H9 (cell line): Measurements from ENCODE around the gene PNMA1. TPM values are rescaled to one million over a fixed set of nuclear protein-coding genes. Genes with fewer than 3 reads are reported as not detected.

ENCODE experiments used
- DNase-seq: peaks from one replicate; pipeline ENCODE4 v3.0.0-alpha.2; 2017
- H2AFZ ChIP-seq: one replicate; pipeline ENCODE4 v1.6.1; 2013; ENCODE audit warnings: mild to moderate bottlenecking, low read length, control low read depth, moderate library complexity
- H2AK5ac ChIP-seq: 2 replicates; pipeline ENCODE4 v1.6.1; 2013; ENCODE audit warnings: low read length, control low read depth, mixed read lengths; ENCODE audit not compliant: insufficient read length
- H2BK120ac ChIP-seq: one replicate; pipeline ENCODE4 v1.6.1; 2013; ENCODE audit warnings: low read depth, mild to moderate bottlenecking, low read length, control low read depth, inconsistent platforms; ENCODE audit not compliant: poor library complexity, severe bottlenecking
- H2BK12ac ChIP-seq: 2 replicates; pipeline ENCODE4 v1.6.1; 2013; ENCODE audit warnings: low read length, control low read depth, mixed read lengths, low read depth; ENCODE audit not compliant: insufficient read length
- H2BK15ac ChIP-seq: 2 replicates; pipeline ENCODE4 v1.6.1; 2013; ENCODE audit warnings: low read depth, low read length, control low read depth
- H2BK20ac ChIP-seq: one replicate; pipeline ENCODE4 v1.6.1; 2013; ENCODE audit warnings: low read depth, mild to moderate bottlenecking, low read length, control low read depth, inconsistent platforms; ENCODE audit not compliant: poor library complexity, severe bottlenecking
- H2BK5ac ChIP-seq: 2 replicates; pipeline ENCODE4 v1.6.1; 2013; ENCODE audit warnings: low read length, control low read depth, mixed read lengths; ENCODE audit not compliant: insufficient read length
- H3K14ac ChIP-seq: 2 replicates; pipeline ENCODE4 v1.6.1; 2013; ENCODE audit warnings: low read length, control low read depth; ENCODE audit not compliant: insufficient read depth
- H3K18ac ChIP-seq: 2 replicates; pipeline ENCODE4 v1.6.1; 2013; ENCODE audit warnings: low read depth, mild to moderate bottlenecking, mixed read lengths, low read length, control low read depth; ENCODE audit not compliant: insufficient read length
- H3K23ac ChIP-seq: 2 replicates; pipeline ENCODE4 v1.6.1; 2013; ENCODE audit warnings: low read length, control low read depth, mixed read lengths, low read depth; ENCODE audit not compliant: insufficient read length
- H3K23me2 ChIP-seq: 2 replicates; pipeline ENCODE4 v1.6.1; 2013; ENCODE audit warnings: low read depth, mild to moderate bottlenecking, mixed read lengths, low read length, control low read depth; ENCODE audit not compliant: insufficient read length, poor library complexity, severe bottlenecking
- H3K27ac ChIP-seq: 2 replicates; pipeline ENCODE4 v1.5.1; 2013; ENCODE audit warnings: low read length, control low read depth, mixed read lengths, low read depth; ENCODE audit not compliant: insufficient read length
- H3K27me3 ChIP-seq: 2 replicates; pipeline ENCODE4 v1.6.1; 2013; ENCODE audit warnings: low read length, control low read depth, inconsistent platforms; ENCODE audit not compliant: insufficient read depth
- H3K4ac ChIP-seq: 2 replicates; pipeline ENCODE4 v1.6.1; 2013; ENCODE audit warnings: low read depth, mild to moderate bottlenecking, control low read depth, inconsistent platforms, low read length, moderate library complexity
- H3K4me1 ChIP-seq: 2 replicates; pipeline ENCODE4 v1.6.1; 2013; ENCODE audit warnings: low read length, control low read depth, inconsistent platforms; ENCODE audit not compliant: insufficient read depth
- H3K4me2 ChIP-seq: 2 replicates; pipeline ENCODE4 v1.6.1; 2013; ENCODE audit warnings: low read length, control low read depth, mixed read lengths; ENCODE audit not compliant: insufficient read length, insufficient read depth
- H3K56ac ChIP-seq: 2 replicates; pipeline ENCODE4 v1.6.1; 2013; ENCODE audit warnings: low read depth, mild to moderate bottlenecking, mixed read lengths, low read length, control low read depth; ENCODE audit not compliant: insufficient read length
- H3K79me1 ChIP-seq: 2 replicates; pipeline ENCODE4 v1.6.1; 2013; ENCODE audit warnings: low read depth, mild to moderate bottlenecking, moderate library complexity, low read length, control low read depth, inconsistent platforms; ENCODE audit not compliant: insufficient read depth, poor library complexity, severe bottlenecking
- H3K79me2 ChIP-seq: 2 replicates; pipeline ENCODE4 v1.6.1; 2013; ENCODE audit warnings: low read length, control low read depth, inconsistent platforms; ENCODE audit not compliant: insufficient read depth
- H3K9ac ChIP-seq: 2 replicates; pipeline ENCODE4 v1.6.1; 2013; ENCODE audit warnings: low read length, control low read depth, mixed read lengths; ENCODE audit not compliant: insufficient read length; ENCODE audit errors: extremely low read depth
- H3K9me3 ChIP-seq: one replicate; pipeline ENCODE4 v1.6.1; 2013; ENCODE audit warnings: low read depth, low read length, inconsistent platforms; ENCODE audit not compliant: control insufficient read depth
- H3T11ph ChIP-seq: one replicate; pipeline ENCODE4 v1.6.1; 2013; ENCODE audit warnings: mild to moderate bottlenecking, low read length, control low read depth, inconsistent platforms
- H4K20me1 ChIP-seq: one replicate; pipeline ENCODE4 v1.6.1; 2013; ENCODE audit not compliant: control insufficient read depth, insufficient read length, insufficient read depth
- H4K5ac ChIP-seq: 2 replicates; pipeline ENCODE4 v1.6.1; 2013; ENCODE audit warnings: low read depth, mild to moderate bottlenecking, mixed read lengths, low read length, control low read depth; ENCODE audit not compliant: insufficient read length
- H4K8ac ChIP-seq: replicated peaks from 2 replicates; pipeline ENCODE4 v1.6.1; 2013; ENCODE audit warnings: low read length, control low read depth, mixed read lengths, low read depth; ENCODE audit not compliant: insufficient read length
- H4K91ac ChIP-seq: 2 replicates; pipeline ENCODE4 v1.6.1; 2013; ENCODE audit warnings: low read depth, mild to moderate bottlenecking, moderate library complexity, mixed read lengths, low read length, control low read depth; ENCODE audit not compliant: insufficient read length
- H3K27ac Mint-ChIP-seq, 3 experiments: 2 replicates in 2 of 3; 3 replicates in 1 of 3; pipeline ENCODE4 v1.8.0; 2020 to 2021; ENCODE audit warnings: mixed read lengths in 3 of 3, mild to moderate bottlenecking in 1 of 3, moderate library complexity in 1 of 3
- H3K27me3 Mint-ChIP-seq: 2 replicates; pipeline ENCODE4 v1.8.0; 2021; ENCODE audit warnings: low read depth, mild to moderate bottlenecking, moderate library complexity, mixed read lengths
- H3K36me3 Mint-ChIP-seq, 3 experiments: 2 replicates in 2 of 3; 3 replicates in 1 of 3; pipeline ENCODE4 v1.8.0; 2020 to 2021; ENCODE audit warnings: low read depth in 3 of 3, mixed read lengths in 3 of 3; ENCODE audit not compliant: insufficient read depth in 1 of 3
- H3K4me1 Mint-ChIP-seq, 2 experiments: 2 replicates each; pipeline ENCODE4 v1.8.0; 2020; ENCODE audit warnings: mixed read lengths in 2 of 2
- H3K4me3 Mint-ChIP-seq, 2 experiments: 2 replicates in 1 of 2; 3 replicates in 1 of 2; pipeline ENCODE4 v1.8.0; 2020 to 2021; ENCODE audit warnings: mild to moderate bottlenecking in 2 of 2, mixed read lengths in 2 of 2, moderate library complexity in 1 of 2
- H3K9me3 Mint-ChIP-seq, 2 experiments: 2 replicates in 1 of 2; 3 replicates in 1 of 2; pipeline ENCODE4 v1.8.0; 2020; ENCODE audit warnings: mild to moderate bottlenecking in 2 of 2, mixed read lengths in 2 of 2, moderate library complexity in 1 of 2
- WGBS: extraction: QIAGEN DNeasy Blood & Tissue Kit; methylation state at CpG from one replicate; pipeline ENCODE4 v1.1.7; 2013; ENCODE audit warnings: missing lambda C conversion rate, low lambda C conversion rate, mixed read lengths; ENCODE audit not compliant: insufficient read length; ENCODE audit errors: extremely low coverage; 5-methylcytosine and 5-hydroxymethylcytosine counted together
- total RNA-seq: library from RNA; stranded (reverse); gene quantifications from 2 replicates; pipeline ENCODE4 v1.2.1, GENCODE V29; 2021
- TF ChIP-seq, protein P1 (sequence below): fragments of 200-600 bp; sonication (generic); conservative IDR thresholded peaks from 3 replicates; pipeline ENCODE4 v1.8.0; 2021; ENCODE audit warnings: antibody characterized with exemption, mild to moderate bottlenecking

Gene PNMA1
- total RNA-seq, 1 experiment from 2014 or later: 56.1 TPM

- Histone ChIP-seq H4K20me1 (no peaks in the 10 kb centered on the region), H4K5ac (no peak overlapping the region), H3K9me3 (no peaks in the 10 kb centered on the region), H3K27me3 (no peaks in the 10 kb centered on the region), H3T11ph (no peak overlapping the region), H4K8ac (no peak overlapping the region), H3K18ac (no peak overlapping the region), H3K23me2 (no peaks in the 10 kb centered on the region), H3K56ac (no peak overlapping the region), H3K79me1 (no peaks in the 10 kb centered on the region), H3K4me2 (no peak overlapping the region), H2AFZ (no peak overlapping the region), H2BK12ac (no peak overlapping the region), H3K23ac (no peak overlapping the region), H2BK5ac (no peak overlapping the region), H3K14ac (no peak overlapping the region), H2BK15ac (no peak overlapping the region), H3K79me2 (no peaks in the 10 kb centered on the region), H3K27ac (no peak overlapping the region), H3K4me1 (no peaks in the 10 kb centered on the region), H4K91ac (no peak overlapping the region), H3K9ac (no peak overlapping the region), H2BK120ac (no peak overlapping the region), H3K4ac (no peak overlapping the region), H2BK20ac (no peak overlapping the region), H2AK5ac (no peak overlapping the region)
- Mint-ChIP-seq H3K4me3 (no peak overlapping the region), H3K27me3 (no peaks in the 10 kb centered on the region), H3K4me1 (no peaks in the 10 kb centered on the region), H3K36me3 (peaks cover 0 to 3% (median 1%) of the 10 kb centered on the region in 3 experiments; a peak in 2 of 7 replicates), H3K9me3 (no peaks in the 10 kb centered on the region), H3K27ac (no peak overlapping the region)
- DNase-seq: no peak
- TF ChIP-seq, protein P1, sequence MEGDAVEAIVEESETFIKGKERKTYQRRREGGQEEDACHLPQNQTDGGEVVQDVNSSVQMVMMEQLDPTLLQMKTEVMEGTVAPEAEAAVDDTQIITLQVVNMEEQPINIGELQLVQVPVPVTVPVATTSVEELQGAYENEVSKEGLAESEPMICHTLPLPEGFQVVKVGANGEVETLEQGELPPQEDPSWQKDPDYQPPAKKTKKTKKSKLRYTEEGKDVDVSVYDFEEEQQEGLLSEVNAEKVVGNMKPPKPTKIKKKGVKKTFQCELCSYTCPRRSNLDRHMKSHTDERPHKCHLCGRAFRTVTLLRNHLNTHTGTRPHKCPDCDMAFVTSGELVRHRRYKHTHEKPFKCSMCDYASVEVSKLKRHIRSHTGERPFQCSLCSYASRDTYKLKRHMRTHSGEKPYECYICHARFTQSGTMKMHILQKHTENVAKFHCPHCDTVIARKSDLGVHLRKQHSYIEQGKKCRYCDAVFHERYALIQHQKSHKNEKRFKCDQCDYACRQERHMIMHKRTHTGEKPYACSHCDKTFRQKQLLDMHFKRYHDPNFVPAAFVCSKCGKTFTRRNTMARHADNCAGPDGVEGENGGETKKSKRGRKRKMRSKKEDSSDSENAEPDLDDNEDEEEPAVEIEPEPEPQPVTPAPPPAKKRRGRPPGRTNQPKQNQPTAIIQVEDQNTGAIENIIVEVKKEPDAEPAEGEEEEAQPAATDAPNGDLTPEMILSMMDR: no peak
- no CpG with 5 or more reads among the region's 5 CpGs for WGBS
Measured at GRCh38 chr14:73684627-73685026, 29.6 kb downstream of the PNMA1 start.
